OCI-LY1 (cell line): ENCODE results near the gene PIAS3.

Source experiments
- H2AFZ ChIP-seq: fragments of 200-600 bp; sonication (generic), shearing (Covaris generic); 2 replicates; pipeline ENCODE4 v1.6.0; 2014; ENCODE audit warnings: antibody characterized with exemption, mild to moderate bottlenecking, low read length
- H3F3A ChIP-seq: fragments of 200-600 bp; sonication (generic), shearing (Covaris generic); 2 replicates; pipeline ENCODE4 v1.6.0; 2014; ENCODE audit warnings: mild to moderate bottlenecking, antibody characterized with exemption, low read length, moderate library complexity; ENCODE audit not compliant: insufficient read depth
- H3K27ac ChIP-seq: fragments of 200-600 bp; sonication (generic); 2 replicates; pipeline ENCODE4 v1.5.1; 2014; ENCODE audit warnings: low read length, mixed run types, mild to moderate bottlenecking, low read depth; ENCODE audit not compliant: poor library complexity, severe bottlenecking
- H3K27me3 ChIP-seq: fragments of 200-600 bp; sonication (generic); 2 replicates; pipeline ENCODE4 v1.6.0; 2014; ENCODE audit warnings: antibody characterized with exemption, mild to moderate bottlenecking, low read length, moderate library complexity; ENCODE audit not compliant: insufficient read depth
- H3K36me3 ChIP-seq: fragments of 200-600 bp; sonication (generic); 2 replicates; pipeline ENCODE4 v1.6.1; 2014; ENCODE audit warnings: mild to moderate bottlenecking, antibody characterized with exemption, low read length, moderate library complexity, mixed read lengths; ENCODE audit not compliant: insufficient read depth
- H3K4me1 ChIP-seq: fragments of 200-600 bp; sonication (generic); 2 replicates; pipeline ENCODE4 v1.5.1; 2014; ENCODE audit warnings: mild to moderate bottlenecking, low read length, moderate library complexity; ENCODE audit not compliant: insufficient read depth, severe bottlenecking
- H3K4me2 ChIP-seq: fragments of 200-600 bp; sonication (generic), shearing (Covaris generic); 2 replicates; pipeline ENCODE4 v1.6.1; 2014; ENCODE audit warnings: low read length
- H3K4me3 ChIP-seq: fragments of 200-600 bp; sonication (generic); 2 replicates; pipeline ENCODE4 v1.5.1; 2014; ENCODE audit warnings: low read length, low read depth, mild to moderate bottlenecking, mixed read lengths; ENCODE audit not compliant: poor library complexity, severe bottlenecking
- H3K79me2 ChIP-seq: fragments of 200-600 bp; shearing (Covaris generic); 2 replicates; pipeline ENCODE4 v1.6.1; 2016; ENCODE audit warnings: mixed run types, low read length, mixed read lengths; ENCODE audit not compliant: insufficient read depth
- H3K9ac ChIP-seq: fragments of 200-600 bp; sonication (generic), shearing (Covaris generic); 2 replicates; pipeline ENCODE4 v1.6.1; 2014; ENCODE audit warnings: mild to moderate bottlenecking, low read length, mixed read lengths
- H3K9me2 ChIP-seq: fragments of 200-600 bp; sonication (generic), shearing (Covaris generic); 2 replicates; pipeline ENCODE4 v1.6.1; 2014; ENCODE audit warnings: low read depth, mild to moderate bottlenecking, low read length, mixed read lengths
- H3K9me3 ChIP-seq: fragments of 200-600 bp; shearing (Covaris generic); 2 replicates; pipeline ENCODE4 v1.6.1; 2014; ENCODE audit warnings: low read length, mixed read lengths
- H4K20me1 ChIP-seq: fragments of 200-600 bp; sonication (generic), shearing (Covaris generic); 2 replicates; pipeline ENCODE4 v1.6.0; 2016; ENCODE audit warnings: mild to moderate bottlenecking, low read length; ENCODE audit not compliant: insufficient read depth
- CTCF ChIP-seq: fragments of 200-600 bp; sonication (generic), shearing (Covaris generic); IDR thresholded peaks from 2 replicates; pipeline ENCODE4 v1.5.1; 2017; ENCODE audit warnings: mild to moderate bottlenecking, antibody characterized with exemption, low read length, moderate library complexity, mixed read lengths
- EZH2 ChIP-seq: fragments of 200-600 bp; sonication (generic), shearing (Covaris generic); IDR thresholded peaks from 2 replicates; pipeline ENCODE4 v1.8.0; 2017; ENCODE audit warnings: borderline replicate concordance, mixed run types, mild to moderate bottlenecking, antibody characterized with exemption, low read length, moderate library complexity, mixed read lengths

Gene PIAS3

DNA sequence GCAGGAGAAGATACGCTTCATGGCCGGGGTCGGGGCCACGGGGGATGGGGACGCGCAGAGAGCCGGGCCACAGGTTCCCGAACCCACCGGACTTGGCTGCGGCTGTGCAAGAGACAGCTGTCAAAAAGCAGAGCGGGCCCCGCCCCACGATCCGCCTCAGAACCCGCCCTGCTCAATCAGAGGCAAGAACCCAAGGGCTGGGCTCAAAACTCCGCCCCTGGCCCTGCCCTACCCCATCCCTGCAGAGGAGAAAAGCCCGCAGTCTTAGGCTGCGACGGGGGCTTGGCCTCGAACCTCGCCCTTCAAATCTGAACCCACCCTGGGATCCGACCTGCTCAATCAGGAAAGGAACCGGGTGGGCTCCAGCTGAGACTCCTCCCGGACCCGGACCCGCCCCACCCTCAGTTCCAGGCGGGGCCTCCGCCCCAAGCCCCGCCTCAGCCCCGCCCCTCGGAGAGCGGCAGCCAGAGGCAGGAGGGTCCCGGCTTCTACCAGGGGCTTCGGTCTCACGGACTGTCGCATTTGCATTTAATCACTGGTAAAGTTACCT lies 26.9 kb upstream of the PIAS3 start, which contains the start of gene ANKRD35:
Gene ANKRD35 (minus strand): TSS at position 129 of the 550 bp plus-strand sequence. CDS start 108 bp downstream, at position 21.
- Histone ChIP-seq H3K36me3 (no peaks in the 10 kb centered on the region), H3K9ac (no peak within 1 kb of the TSS; the same call in 1 of the 2 replicates), H2AFZ (no peak within 1 kb of the TSS), H3K79me2 (no peaks in the 10 kb centered on the region), H3K9me2 (no peaks in the 10 kb centered on the region), H4K20me1 (no peaks in the 10 kb centered on the region), H3K4me1 (peaks cover 7% of the 10 kb centered on the region), H3K4me3 (peak within 1 kb of the TSS; percentile 63), H3K27ac (no peak within 1 kb of the TSS), H3K27me3 (peaks cover 19% of the 10 kb centered on the region; the same call in 1 of the 2 replicates), H3K9me3 (no peaks in the 10 kb centered on the region), H3K4me2 (peak within 1 kb of the TSS; percentile 75), H3F3A (no peaks in the 10 kb centered on the region)
- TF ChIP-seq CTCF = no peak
- TF ChIP-seq EZH2 = no peak

- Histone ChIP-seq H3K9me3 (no peaks in the 10 kb centered on the region), H3K9ac (no peak overlapping the region), H4K20me1 (no peaks in the 10 kb centered on the region), H3K27me3 (peaks cover 19% of the 10 kb centered on the region; the same call in 1 of the 2 replicates), H3K27ac (no peak overlapping the region), H3F3A (no peaks in the 10 kb centered on the region), H3K36me3 (no peaks in the 10 kb centered on the region), H3K4me1 (peaks cover 7% of the 10 kb centered on the region), H3K4me3 (no peak overlapping the region), H2AFZ (no peak overlapping the region), H3K79me2 (no peaks in the 10 kb centered on the region), H3K9me2 (no peaks in the 10 kb centered on the region), H3K4me2 (no peak overlapping the region)
- no peak for TF ChIP-seq EZH2
- no peak for TF ChIP-seq CTCF
These were observed 25.8 kb upstream of the PIAS3 start for GRCh38 chr1:145884675-145885074.

- no peaks in the 10 kb centered on the region for H4K20me1 ChIP-seq
- H3K9me3 ChIP-seq = no peaks in the 10 kb centered on the region
- no peak overlapping the region for H3K27ac ChIP-seq
- no peaks in the 10 kb centered on the region for H3F3A ChIP-seq
- H3K9ac ChIP-seq = no peak overlapping the region
- no peak overlapping the region for H3K4me2 ChIP-seq
- no peak overlapping the region for H2AFZ ChIP-seq
- no peaks in the 10 kb centered on the region for H3K4me1 ChIP-seq
- H3K4me3 ChIP-seq = no peak overlapping the region
- no peak for TF ChIP-seq CTCF
- no peak for TF ChIP-seq EZH2
- no peaks in the 10 kb centered on the region for H3K79me2 ChIP-seq
- no peaks in the 10 kb centered on the region for H3K36me3 ChIP-seq
- H3K27me3 ChIP-seq = peaks cover 14% of the 10 kb centered on the region; the same call in 1 of the 2 replicates
- H3K9me2 ChIP-seq = no peaks in the 10 kb centered on the region
These were observed 20.9 kb upstream of the PIAS3 start for GRCh38 chr1:145879775-145880174.
